SKM-1 (cell line): Measurements from ENCODE around the gene CPLX3.

Source experiments
- DNase-seq: peaks from one replicate; lab custom pipeline; 2025; ENCODE audit not compliant: unreplicated experiment; lab: John Stamatoyannopoulos, UW

The CPLX3 gene

GRCh38 chr15:74802290-74802689 is 24.1 kb upstream of the CPLX3 start:
- no peak for DNase-seq

- no peak for DNase-seq
These were observed 23.5 kb upstream of the CPLX3 start for GRCh38 chr15:74802862-74803447.

GRCh38 chr15:74804935-74805334 is 21.5 kb upstream of the CPLX3 start:
- no peak for DNase-seq

GRCh38 chr15:74807282-74807681 is 19.1 kb upstream of the CPLX3 start:
- DNase-seq = no peak

GRCh38 chr15:74808078-74808839 is 18.2 kb upstream of the CPLX3 start:
- DNase-seq = no peak

- no peak for DNase-seq
These were observed 17.6 kb upstream of the CPLX3 start for GRCh38 chr15:74808840-74809229.

- no peak for DNase-seq
These were observed 17.2 kb upstream of the CPLX3 start for GRCh38 chr15:74809242-74809641.

GRCh38 chr15:74809956-74810355 is 16.5 kb upstream of the CPLX3 start:
- DNase-seq = no peak

- no peak for DNase-seq
These were observed 13.9 kb upstream of the CPLX3 start, which contains the start of gene LMAN1L for GRCh38 chr15:74812533-74812932. Gene LMAN1L, plus strand, starts transcription at chr15:74812835. Its CDS starts 20 bp downstream, at chr15:74812855.

GRCh38 chr15:74815121-74815934 is 11.1 kb upstream of the CPLX3 start:
- no peak for DNase-seq

GRCh38 chr15:74815961-74816360 is 10.5 kb upstream of the CPLX3 start:
- DNase-seq = no peak

GRCh38 chr15:74816624-74817369 is 9.6 kb upstream of the CPLX3 start:
- DNase-seq = no peak

- DNase-seq = no peak
These were observed 9.1 kb upstream of the CPLX3 start for GRCh38 chr15:74817370-74817737.

- DNase-seq = no peak
These were observed 6.4 kb upstream of the CPLX3 start for GRCh38 chr15:74820056-74820455.

GRCh38 chr15:74821091-74821789 is 5.2 kb upstream of the CPLX3 start:
- no peak for DNase-seq

GRCh38 chr15:74821790-74822158 is 4.7 kb upstream of the CPLX3 start:
- DNase-seq = no peak

- DNase-seq = no peak
These were observed 4.2 kb upstream of the CPLX3 start for GRCh38 chr15:74822233-74822632.

GRCh38 chr15:74823324-74823723 is 3.1 kb upstream of the CPLX3 start:
- DNase-seq = no peak

- no peak for DNase-seq
These were observed 1.5 kb upstream of the CPLX3 start for GRCh38 chr15:74824976-74825375.

GRCh38 chr15:74825866-74826265 is 561 bp upstream of the CPLX3 start:
- no peak for DNase-seq

- DNase-seq = no peak
These were observed 494 bp downstream of the CPLX3 start for GRCh38 chr15:74826921-74827320.
